Activated CD4-positive, alpha-beta T cell treated with anti-CD3 and anti-CD28 coated beads for 4 hours (primary cell): ENCODE measurements around the gene SFT2D1.
"Not testable (repeated sequence)": the region's sequence is repeated elsewhere in the genome, so short reads cannot be mapped to it uniquely, and the experiment has no call there.

Experiments used
- DNase-seq, 2 donors: peaks; one replicate each; pipeline ENCODE4 v3.0.0-alpha.2; 2020

SFT2D1 gene

GRCh38 chr6:166362427-166362826 is 20.1 kb upstream of the SFT2D1 start:
- not testable (repeated sequence) for DNase-seq

- no peak for DNase-seq
These were observed 18.7 kb upstream of the SFT2D1 start for GRCh38 chr6:166361077-166361429.

GRCh38 chr6:166360243-166361076 is 18.1 kb upstream of the SFT2D1 start:
- no peak for DNase-seq

- DNase-seq: no peak
These were observed 13.2 kb upstream of the SFT2D1 start for GRCh38 chr6:166355552-166355951.

- no peak for DNase-seq
These were observed 12.6 kb upstream of the SFT2D1 start for GRCh38 chr6:166354965-166355364.

GRCh38 chr6:166354143-166354542 is 11.8 kb upstream of the SFT2D1 start:
- DNase-seq: no peak

- DNase-seq: no peak
These were observed 11.2 kb upstream of the SFT2D1 start for GRCh38 chr6:166353507-166353906.

GRCh38 chr6:166352923-166353322 is 10.6 kb upstream of the SFT2D1 start:
- DNase-seq: no peak

GRCh38 chr6:166351715-166352285 is 9.5 kb upstream of the SFT2D1 start:
- DNase-seq: no peak

GRCh38 chr6:166348305-166348949 is 6.1 kb upstream of the SFT2D1 start:
- no peak for DNase-seq

- no peak for DNase-seq
These were observed 4.6 kb upstream of the SFT2D1 start for GRCh38 chr6:166346965-166347364.

- DNase-seq: no peak
These were observed 4.1 kb upstream of the SFT2D1 start for GRCh38 chr6:166346449-166346848.

GRCh38 chr6:166345672-166346071 is 3.3 kb upstream of the SFT2D1 start:
- DNase-seq: not testable (repeated sequence)

GRCh38 chr6:166344921-166345320 is 2.6 kb upstream of the SFT2D1 start:
- not testable (repeated sequence) for DNase-seq

GRCh38 chr6:166344240-166344639 is 1.9 kb upstream of the SFT2D1 start:
- no peak for DNase-seq

- DNase-seq: no peak
These were observed 774 bp upstream of the SFT2D1 start for GRCh38 chr6:166343150-166343487.

GRCh38 chr6:166341977-166342348 is 382 bp downstream of the SFT2D1 start:
- DNase-seq: peak in 1 of 2 donors; percentile 5

GRCh38 chr6:166341464-166341863 is 881 bp downstream of the SFT2D1 start:
- no peak for DNase-seq

GRCh38 chr6:166338854-166339253 is 3.5 kb downstream of the SFT2D1 start:
- no peak for DNase-seq

- no peak for DNase-seq
These were observed 5.5 kb downstream of the SFT2D1 start for GRCh38 chr6:166336847-166337246.

- no peak for DNase-seq
These were observed 6.7 kb downstream of the SFT2D1 start for GRCh38 chr6:166335378-166336302.

GRCh38 chr6:166334878-166335277 is 7.5 kb downstream of the SFT2D1 start:
- no peak for DNase-seq
